NCI-H2196 (cell line): ENCODE measurements around the gene NADK.
"Not testable (repeated sequence)": the region's sequence is repeated elsewhere in the genome, so short reads cannot be mapped to it uniquely, and the experiment has no call there.

Source experiments
- DNase-seq: peaks from one replicate; lab custom pipeline; 2025; ENCODE audit not compliant: unreplicated experiment; lab: John Stamatoyannopoulos, UW

NADK gene

GRCh38 chr1:1707897-1708296 is 70.4 kb downstream of the NADK start:
- not testable (repeated sequence) for DNase-seq

DNA sequence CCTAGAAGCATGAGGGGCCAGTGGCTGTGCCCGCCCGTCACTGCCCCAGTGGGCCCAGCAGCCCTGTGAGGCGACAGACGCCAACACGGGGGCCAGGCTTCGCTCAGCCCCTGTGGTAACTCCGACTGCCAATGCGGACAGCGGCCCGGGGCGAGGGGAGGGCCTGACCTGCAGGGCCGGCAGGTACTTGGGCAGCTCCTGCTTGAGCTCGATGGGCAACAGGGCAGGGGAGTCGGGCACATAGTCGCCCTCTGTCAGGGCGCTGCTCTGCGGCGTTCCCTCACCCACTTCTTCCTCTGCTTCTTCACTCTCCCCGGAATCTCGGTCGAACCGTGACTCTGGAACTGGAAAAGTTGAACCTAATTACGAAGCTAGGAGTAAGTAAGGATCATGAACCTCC is 71.0 kb downstream of the NADK start:
- DNase-seq, result not testable (repeated sequence)

- DNase-seq, result not testable (repeated sequence)
Observed at GRCh38 chr1:1705623-1706022, 72.6 kb downstream of the NADK start.

GRCh38 chr1:1704284-1704957 is 73.8 kb downstream of the NADK start:
- DNase-seq, result not testable (repeated sequence)

DNA sequence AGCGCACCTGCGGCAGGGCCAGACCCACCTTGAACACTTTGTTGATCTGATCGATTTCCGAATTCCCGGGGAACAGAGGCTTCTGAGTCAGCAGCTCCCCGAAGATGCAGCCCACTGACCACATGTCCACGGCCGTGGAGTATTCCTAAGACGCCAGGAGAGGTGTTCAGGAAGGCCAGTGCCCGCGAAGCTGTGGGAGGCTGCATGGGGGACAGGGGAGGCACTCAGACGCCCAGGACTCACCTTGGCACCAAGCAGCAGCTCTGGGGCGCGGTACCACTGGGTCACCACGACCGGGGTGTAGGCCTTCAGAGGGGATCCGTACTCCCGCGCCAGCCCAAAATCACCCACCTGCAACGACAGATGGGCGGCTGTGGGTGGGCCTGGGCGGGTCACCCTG is 74.5 kb downstream of the NADK start:
- DNase-seq, result no peak

DNA sequence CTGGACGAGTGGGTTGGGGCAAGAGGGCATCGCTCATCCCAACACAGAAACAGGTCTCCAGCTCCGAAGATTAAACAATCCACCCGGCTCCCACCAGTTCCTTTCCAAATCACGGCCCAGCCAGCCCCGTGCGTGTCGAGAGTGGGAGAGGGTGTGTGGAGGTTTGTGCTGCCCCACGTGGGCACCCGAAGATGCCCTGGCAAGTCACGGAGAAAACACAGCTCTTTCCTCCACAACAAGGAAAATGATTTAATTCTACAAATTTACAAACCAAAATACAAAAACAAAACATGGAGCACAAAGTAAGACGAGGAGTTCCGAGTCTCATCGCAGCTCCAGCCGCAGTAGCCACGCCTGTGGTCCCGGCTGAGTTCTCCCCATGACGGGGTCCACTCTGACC is 75.8 kb downstream of the NADK start:
- not testable (repeated sequence) for DNase-seq
